HepG2 (cell line): ENCODE results near the gene CPOX. TPM values are rescaled to one million over a fixed set of nuclear protein-coding genes. Genes with fewer than 3 reads are reported as not detected.

Experiments
- HIVEP1 ChIP-seq: sonication (generic); formaldehyde crosslinking; IDR thresholded peaks from 2 replicates; pipeline ENCODE4 v1.4.0; 2020; ENCODE audit warnings: mild to moderate bottlenecking, missing genetic modification reagents
- HOXA5 ChIP-seq: sonication (generic); formaldehyde crosslinking; IDR thresholded peaks from 2 replicates; pipeline ENCODE4 v1.4.0; 2020; ENCODE audit warnings: missing genetic modification reagents
- PHF20 ChIP-seq: sonication (generic); formaldehyde crosslinking; IDR thresholded peaks from 2 replicates; pipeline ENCODE4 v1.5.0; 2020; ENCODE audit warnings: mild to moderate bottlenecking, missing genetic modification reagents
- THAP11 ChIP-seq: IDR thresholded peaks from 2 replicates; pipeline ENCODE4 v1.6.1; 2016; ENCODE audit warnings: missing biosample characterization, missing genetic modification reagents
- TRIM24 ChIP-seq: sonication (generic); formaldehyde crosslinking; IDR thresholded peaks from 2 replicates; pipeline ENCODE4 v1.8.0; 2022; ENCODE audit warnings: mild to moderate bottlenecking, missing genetic modification reagents
- ZBTB3 ChIP-seq: sonication (generic); formaldehyde crosslinking; IDR thresholded peaks from 2 replicates; pipeline ENCODE4 v1.4.0; 2020; ENCODE audit warnings: low read depth, mild to moderate bottlenecking, moderate library complexity, missing genetic modification reagents, borderline replicate concordance
- ZNF274 ChIP-seq: sonication (generic); formaldehyde crosslinking; IDR thresholded peaks from 2 replicates; pipeline ENCODE4 v1.5.1; 2020; ENCODE audit warnings: mild to moderate bottlenecking, missing genetic modification reagents
- ZNF570 ChIP-seq: sonication (generic); formaldehyde crosslinking; IDR thresholded peaks from 2 replicates; pipeline ENCODE4 v1.4.0; 2020; ENCODE audit warnings: mild to moderate bottlenecking, missing genetic modification reagents, borderline replicate concordance
- ZNF577 ChIP-seq: sonication (generic); formaldehyde crosslinking; IDR thresholded peaks from 2 replicates; pipeline ENCODE4 v1.4.0; 2020; ENCODE audit warnings: mild to moderate bottlenecking, low read depth, missing genetic modification reagents, borderline replicate concordance
- ZNF644 ChIP-seq: IDR thresholded peaks from 2 replicates; pipeline ENCODE4 v1.6.1; 2016; ENCODE audit warnings: low read depth
- polyA plus RNA-seq, 8 experiments: library from polyadenylated mRNA; depleted of rRNA in 3 of 8; stranded (reverse) in 7 of 8; unstranded in 1 of 8; fragments of >200 nt; fragmentation: Illumina TruSeq in 4 of 8; extraction: Trizol in 4 of 8; gene quantifications; 2 replicates each; pipeline versions ENCODE4 v1.2.1 to v1.2.3, GENCODE V29; 2011 to 2016; ENCODE audit warnings: low read depth in 4 of 8, missing spikeins in 1 of 8, mixed read lengths in 1 of 8; ENCODE audit not compliant: insufficient read depth in 1 of 8
- total RNA-seq, 5 experiments: library from RNA; depleted of rRNA; stranded (reverse); fragments of >200 nt; fragmentation: Illumina TruSeq; extraction: Trizol; gene quantifications; 2 replicates each; pipeline ENCODE4 v1.2.3, GENCODE V29; 2016; ENCODE audit warnings: low read depth in 1 of 5
- TF ChIP-seq, protein P1 (sequence below): sonication (generic); formaldehyde crosslinking; IDR thresholded peaks from 2 replicates; pipeline ENCODE4 v1.9.0; 2021; ENCODE audit warnings: missing genetic modification reagents, mild to moderate bottlenecking, borderline replicate concordance
- TF ChIP-seq, protein P2 (sequence below): IDR thresholded peaks from 2 replicates; pipeline ENCODE4 v1.6.1; 2018; ENCODE audit warnings: missing genetic modification reagents, mild to moderate bottlenecking, missing compliant biosample characterization
- TF ChIP-seq, protein P3 (sequence below): IDR thresholded peaks from 2 replicates; pipeline ENCODE4 v1.6.1; 2016; ENCODE audit warnings: mild to moderate bottlenecking
- TF ChIP-seq, protein P4 (sequence below): IDR thresholded peaks from 2 replicates; pipeline ENCODE4 v1.6.1; 2016; ENCODE audit warnings: low read depth, borderline replicate concordance
- TF ChIP-seq, protein P5 (sequence below): sonication (generic); formaldehyde crosslinking; IDR thresholded peaks from 2 replicates; pipeline ENCODE4 v1.8.0; 2022; ENCODE audit warnings: low read depth, missing genetic modification reagents
- TF ChIP-seq, protein P6 (sequence below): IDR thresholded peaks from 2 replicates; pipeline ENCODE4 v1.4.0; 2020; ENCODE audit warnings: mild to moderate bottlenecking, missing genetic modification reagents
- TF ChIP-seq, protein P7 (sequence below): sonication (generic); formaldehyde crosslinking; IDR thresholded peaks from 2 replicates; pipeline ENCODE4 v1.4.0; 2020; ENCODE audit warnings: mild to moderate bottlenecking, low read depth, missing genetic modification reagents

The CPOX gene
- total and polyA plus RNA-seq, 2 of the 13 experiments (the other 11 are each of a cell fraction or from before 2014, with no cell fraction given): 34.2 to 37.2 TPM

DNA sequence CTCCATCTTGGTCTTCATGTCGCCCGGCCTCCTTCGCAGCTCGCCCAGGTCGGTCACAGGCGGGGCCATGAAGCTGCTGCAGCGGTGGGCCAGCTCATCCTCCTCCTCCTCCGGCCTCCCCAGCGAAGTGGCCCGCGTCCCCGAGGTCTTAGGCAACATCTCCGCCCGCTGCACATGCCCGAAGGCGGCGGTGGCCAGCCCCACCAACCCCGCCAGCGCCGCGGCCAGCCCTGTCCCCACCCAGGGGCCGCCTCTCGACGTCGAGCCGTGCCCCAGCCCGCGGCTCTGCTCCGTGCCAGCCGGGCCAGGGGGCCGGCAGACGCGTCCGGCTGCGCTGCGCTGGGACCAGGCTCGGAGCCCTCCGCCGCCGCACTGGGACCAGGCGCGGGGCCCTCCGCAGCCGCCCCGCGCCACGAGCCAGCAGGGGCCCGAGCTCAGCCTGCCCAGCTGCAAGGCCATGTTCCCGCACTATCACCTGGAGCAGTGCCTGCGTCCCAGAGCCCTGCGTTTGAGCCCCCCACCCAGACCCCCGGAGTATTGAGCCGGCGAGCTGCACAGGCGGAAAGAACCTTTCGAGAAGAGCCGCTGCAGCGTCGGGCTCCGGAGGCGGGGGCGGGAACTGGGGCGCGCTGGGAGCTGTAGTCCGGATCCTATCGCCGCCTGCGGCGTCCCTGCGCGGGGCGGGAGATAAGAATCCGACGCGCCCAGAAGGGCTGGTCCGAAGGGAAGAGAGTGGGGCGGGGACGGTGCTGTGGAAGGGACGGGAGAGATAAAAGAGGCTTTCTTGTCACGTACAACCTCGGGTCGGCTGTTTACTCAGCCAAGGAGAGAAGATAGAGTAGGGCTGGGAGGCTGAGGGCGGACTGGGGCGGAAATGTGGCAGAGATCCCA, at the start of gene CPOX (continued):
- TF ChIP-seq, protein P1, sequence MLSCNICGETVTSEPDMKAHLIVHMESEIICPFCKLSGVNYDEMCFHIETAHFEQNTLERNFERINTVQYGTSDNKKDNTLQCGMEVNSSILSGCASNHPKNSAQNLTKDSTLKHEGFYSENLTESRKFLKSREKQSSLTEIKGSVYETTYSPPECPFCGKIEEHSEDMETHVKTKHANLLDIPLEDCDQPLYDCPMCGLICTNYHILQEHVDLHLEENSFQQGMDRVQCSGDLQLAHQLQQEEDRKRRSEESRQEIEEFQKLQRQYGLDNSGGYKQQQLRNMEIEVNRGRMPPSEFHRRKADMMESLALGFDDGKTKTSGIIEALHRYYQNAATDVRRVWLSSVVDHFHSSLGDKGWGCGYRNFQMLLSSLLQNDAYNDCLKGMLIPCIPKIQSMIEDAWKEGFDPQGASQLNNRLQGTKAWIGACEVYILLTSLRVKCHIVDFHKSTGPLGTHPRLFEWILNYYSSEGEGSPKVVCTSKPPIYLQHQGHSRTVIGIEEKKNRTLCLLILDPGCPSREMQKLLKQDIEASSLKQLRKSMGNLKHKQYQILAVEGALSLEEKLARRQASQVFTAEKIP (CRISPR knock-in tag): no peak
- TF ChIP-seq TRIM24 (CRISPR knock-in tag): no peak
- peak; percentile 6; the same call in 1 of the 2 replicates for TF ChIP-seq ZNF644 (CRISPR knock-in tag)
- TF ChIP-seq THAP11 (CRISPR knock-in tag): peak; percentile 97
- TF ChIP-seq, protein P2, sequence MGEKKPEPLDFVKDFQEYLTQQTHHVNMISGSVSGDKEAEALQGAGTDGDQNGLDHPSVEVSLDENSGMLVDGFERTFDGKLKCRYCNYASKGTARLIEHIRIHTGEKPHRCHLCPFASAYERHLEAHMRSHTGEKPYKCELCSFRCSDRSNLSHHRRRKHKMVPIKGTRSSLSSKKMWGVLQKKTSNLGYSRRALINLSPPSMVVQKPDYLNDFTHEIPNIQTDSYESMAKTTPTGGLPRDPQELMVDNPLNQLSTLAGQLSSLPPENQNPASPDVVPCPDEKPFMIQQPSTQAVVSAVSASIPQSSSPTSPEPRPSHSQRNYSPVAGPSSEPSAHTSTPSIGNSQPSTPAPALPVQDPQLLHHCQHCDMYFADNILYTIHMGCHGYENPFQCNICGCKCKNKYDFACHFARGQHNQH (CRISPR knock-in tag): peak; percentile 90
- no peak for TF ChIP-seq ZNF577 (CRISPR knock-in tag)
- 0 out of 2 replicates have a peak, but pooled peaks have one; percentile 16 for TF ChIP-seq PHF20 (CRISPR knock-in tag)
- no peak for TF ChIP-seq ZBTB3 (CRISPR knock-in tag)
- TF ChIP-seq HIVEP1: no peak
- TF ChIP-seq, protein P3, sequence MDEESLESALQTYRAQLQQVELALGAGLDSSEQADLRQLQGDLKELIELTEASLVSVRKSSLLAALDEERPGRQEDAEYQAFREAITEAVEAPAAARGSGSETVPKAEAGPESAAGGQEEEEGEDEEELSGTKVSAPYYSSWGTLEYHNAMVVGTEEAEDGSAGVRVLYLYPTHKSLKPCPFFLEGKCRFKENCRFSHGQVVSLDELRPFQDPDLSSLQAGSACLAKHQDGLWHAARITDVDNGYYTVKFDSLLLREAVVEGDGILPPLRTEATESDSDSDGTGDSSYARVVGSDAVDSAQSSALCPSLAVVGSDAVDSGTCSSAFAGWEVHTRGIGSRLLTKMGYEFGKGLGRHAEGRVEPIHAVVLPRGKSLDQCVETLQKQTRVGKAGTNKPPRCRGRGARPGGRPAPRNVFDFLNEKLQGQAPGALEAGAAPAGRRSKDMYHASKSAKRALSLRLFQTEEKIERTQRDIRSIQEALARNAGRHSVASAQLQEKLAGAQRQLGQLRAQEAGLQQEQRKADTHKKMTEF (CRISPR knock-in tag): peak; percentile 70
- TF ChIP-seq ZNF570 (CRISPR knock-in tag): no peak
- TF ChIP-seq, protein P4, sequence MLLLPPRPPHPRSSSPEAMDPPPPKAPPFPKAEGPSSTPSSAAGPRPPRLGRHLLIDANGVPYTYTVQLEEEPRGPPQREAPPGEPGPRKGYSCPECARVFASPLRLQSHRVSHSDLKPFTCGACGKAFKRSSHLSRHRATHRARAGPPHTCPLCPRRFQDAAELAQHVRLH (CRISPR knock-in tag): peak; percentile 67; the same call in 1 of the 2 replicates
- TF ChIP-seq, protein P5, sequence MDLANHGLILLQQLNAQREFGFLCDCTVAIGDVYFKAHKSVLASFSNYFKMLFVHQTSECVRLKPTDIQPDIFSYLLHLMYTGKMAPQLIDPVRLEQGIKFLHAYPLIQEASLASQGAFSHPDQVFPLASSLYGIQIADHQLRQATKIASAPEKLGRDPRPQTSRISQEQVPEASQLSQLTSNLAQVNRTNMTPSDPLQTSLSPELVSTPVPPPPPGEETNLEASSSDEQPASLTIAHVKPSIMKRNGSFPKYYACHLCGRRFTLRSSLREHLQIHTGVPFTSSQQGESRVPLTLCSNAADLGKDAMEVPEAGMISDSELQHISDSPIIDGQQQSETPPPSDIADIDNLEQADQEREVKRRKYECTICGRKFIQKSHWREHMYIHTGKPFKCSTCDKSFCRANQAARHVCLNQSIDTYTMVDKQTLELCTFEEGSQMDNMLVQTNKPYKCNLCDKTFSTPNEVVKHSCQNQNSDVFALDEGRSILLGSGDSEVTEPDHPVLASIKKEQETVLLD: peak; percentile 60; the same call in 1 of the 2 replicates
- TF ChIP-seq, protein P6, sequence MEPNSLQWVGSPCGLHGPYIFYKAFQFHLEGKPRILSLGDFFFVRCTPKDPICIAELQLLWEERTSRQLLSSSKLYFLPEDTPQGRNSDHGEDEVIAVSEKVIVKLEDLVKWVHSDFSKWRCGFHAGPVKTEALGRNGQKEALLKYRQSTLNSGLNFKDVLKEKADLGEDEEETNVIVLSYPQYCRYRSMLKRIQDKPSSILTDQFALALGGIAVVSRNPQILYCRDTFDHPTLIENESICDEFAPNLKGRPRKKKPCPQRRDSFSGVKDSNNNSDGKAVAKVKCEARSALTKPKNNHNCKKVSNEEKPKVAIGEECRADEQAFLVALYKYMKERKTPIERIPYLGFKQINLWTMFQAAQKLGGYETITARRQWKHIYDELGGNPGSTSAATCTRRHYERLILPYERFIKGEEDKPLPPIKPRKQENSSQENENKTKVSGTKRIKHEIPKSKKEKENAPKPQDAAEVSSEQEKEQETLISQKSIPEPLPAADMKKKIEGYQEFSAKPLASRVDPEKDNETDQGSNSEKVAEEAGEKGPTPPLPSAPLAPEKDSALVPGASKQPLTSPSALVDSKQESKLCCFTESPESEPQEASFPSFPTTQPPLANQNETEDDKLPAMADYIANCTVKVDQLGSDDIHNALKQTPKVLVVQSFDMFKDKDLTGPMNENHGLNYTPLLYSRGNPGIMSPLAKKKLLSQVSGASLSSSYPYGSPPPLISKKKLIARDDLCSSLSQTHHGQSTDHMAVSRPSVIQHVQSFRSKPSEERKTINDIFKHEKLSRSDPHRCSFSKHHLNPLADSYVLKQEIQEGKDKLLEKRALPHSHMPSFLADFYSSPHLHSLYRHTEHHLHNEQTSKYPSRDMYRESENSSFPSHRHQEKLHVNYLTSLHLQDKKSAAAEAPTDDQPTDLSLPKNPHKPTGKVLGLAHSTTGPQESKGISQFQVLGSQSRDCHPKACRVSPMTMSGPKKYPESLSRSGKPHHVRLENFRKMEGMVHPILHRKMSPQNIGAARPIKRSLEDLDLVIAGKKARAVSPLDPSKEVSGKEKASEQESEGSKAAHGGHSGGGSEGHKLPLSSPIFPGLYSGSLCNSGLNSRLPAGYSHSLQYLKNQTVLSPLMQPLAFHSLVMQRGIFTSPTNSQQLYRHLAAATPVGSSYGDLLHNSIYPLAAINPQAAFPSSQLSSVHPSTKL (CRISPR knock-in tag): peak; percentile 78
- no peak for TF ChIP-seq HOXA5 (CRISPR knock-in tag)
- TF ChIP-seq ZNF274 (CRISPR knock-in tag): no peak
- TF ChIP-seq, protein P7, sequence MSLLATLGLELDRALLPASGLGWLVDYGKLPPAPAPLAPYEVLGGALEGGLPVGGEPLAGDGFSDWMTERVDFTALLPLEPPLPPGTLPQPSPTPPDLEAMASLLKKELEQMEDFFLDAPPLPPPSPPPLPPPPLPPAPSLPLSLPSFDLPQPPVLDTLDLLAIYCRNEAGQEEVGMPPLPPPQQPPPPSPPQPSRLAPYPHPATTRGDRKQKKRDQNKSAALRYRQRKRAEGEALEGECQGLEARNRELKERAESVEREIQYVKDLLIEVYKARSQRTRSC: no peak
